ENCODE data around the gene EIF3A.

Gene EIF3A

DNA sequence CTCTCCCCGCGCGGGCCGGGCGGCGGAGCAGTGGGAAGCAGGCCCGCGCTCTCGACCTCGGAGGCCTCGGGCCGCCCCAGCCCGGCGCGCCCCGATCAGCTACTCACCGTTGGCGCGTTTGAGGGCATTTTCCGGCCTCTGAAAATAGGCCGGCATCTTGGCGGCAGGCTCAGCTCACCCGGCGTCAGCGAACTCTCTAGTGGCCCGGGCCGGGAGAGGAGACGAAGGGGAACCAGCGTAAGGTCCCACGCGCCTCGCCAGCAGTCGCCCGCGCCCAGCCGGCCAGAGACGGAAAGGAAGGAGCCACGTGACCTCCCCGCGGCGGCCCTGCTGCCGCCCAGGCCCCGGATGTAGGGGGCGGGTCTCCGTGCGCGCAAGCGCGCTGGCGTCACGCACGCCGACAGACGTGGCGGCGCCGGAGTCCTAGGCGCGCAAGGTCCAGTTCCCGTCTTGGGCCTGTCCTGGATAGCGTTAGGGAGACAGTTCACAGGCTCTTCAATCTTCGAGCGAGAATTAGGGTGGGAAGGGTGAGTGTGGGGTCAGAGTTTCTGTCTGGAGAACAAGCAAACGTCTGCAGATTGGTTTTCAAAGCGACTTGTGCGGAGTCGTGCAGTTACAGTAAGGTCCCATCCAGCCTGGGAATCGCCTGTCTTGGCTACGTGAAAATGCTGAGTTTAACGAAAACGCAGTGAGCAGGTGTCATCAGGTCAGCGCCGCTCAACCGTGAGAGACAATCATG lies at the start of gene EIF3A (continued):
- no peak; the same call in 1 of the 2 replicates for TF ChIP-seq ZFHX2 (tag by site-specific recombination; conservative IDR thresholded peaks at IDR 0.05)
- TF ChIP-seq ZNF311 (tag by site-specific recombination; IDR thresholded peaks at IDR 0.05; ENCODE audit: borderline replicate concordance), result no peak
- no peak for TF ChIP-seq ZNF707 (tag by site-specific recombination; IDR thresholded peaks at IDR 0.05)
- TF ChIP-seq HIC1 (tag by site-specific recombination; IDR thresholded peaks at IDR 0.05), result no peak
- no peak for TF ChIP-seq ZNF701 (tag by site-specific recombination; IDR thresholded peaks at IDR 0.05)
- no peak for TF ChIP-seq ZNF133 (tag by site-specific recombination; IDR thresholded peaks at IDR 0.05)
- no peak for TF ChIP-seq ZNF747 (tag by site-specific recombination; IDR thresholded peaks at IDR 0.05)
- TF ChIP-seq, protein P1, sequence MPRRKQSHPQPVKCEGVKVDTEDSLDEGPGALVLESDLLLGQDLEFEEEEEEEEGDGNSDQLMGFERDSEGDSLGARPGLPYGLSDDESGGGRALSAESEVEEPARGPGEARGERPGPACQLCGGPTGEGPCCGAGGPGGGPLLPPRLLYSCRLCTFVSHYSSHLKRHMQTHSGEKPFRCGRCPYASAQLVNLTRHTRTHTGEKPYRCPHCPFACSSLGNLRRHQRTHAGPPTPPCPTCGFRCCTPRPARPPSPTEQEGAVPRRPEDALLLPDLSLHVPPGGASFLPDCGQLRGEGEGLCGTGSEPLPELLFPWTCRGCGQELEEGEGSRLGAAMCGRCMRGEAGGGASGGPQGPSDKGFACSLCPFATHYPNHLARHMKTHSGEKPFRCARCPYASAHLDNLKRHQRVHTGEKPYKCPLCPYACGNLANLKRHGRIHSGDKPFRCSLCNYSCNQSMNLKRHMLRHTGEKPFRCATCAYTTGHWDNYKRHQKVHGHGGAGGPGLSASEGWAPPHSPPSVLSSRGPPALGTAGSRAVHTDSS (tag by site-specific recombination; IDR thresholded peaks at IDR 0.05), result no peak
- no peak for TF ChIP-seq ZNF654 (tag by site-specific recombination; IDR thresholded peaks at IDR 0.05; ENCODE audit: low read depth)
- no peak for TF ChIP-seq ZNF416 (tag by site-specific recombination; IDR thresholded peaks at IDR 0.05)
- TF ChIP-seq SP7 (tag by site-specific recombination; IDR thresholded peaks at IDR 0.05), result peak; percentile 69
- no peak for TF ChIP-seq ZNF677 (tag by site-specific recombination; IDR thresholded peaks at IDR 0.05)
- TF ChIP-seq ZNF548 (tag by site-specific recombination; IDR thresholded peaks at IDR 0.05), result no peak
- no peak for TF ChIP-seq ZNF366 (tag by site-specific recombination; conservative IDR thresholded peaks at IDR 0.05)
- TF ChIP-seq KLF10 (tag by site-specific recombination; IDR thresholded peaks at IDR 0.05), result peak; percentile 41; the same call in 1 of the 2 replicates
- TF ChIP-seq ZNF571 (tag by site-specific recombination; IDR thresholded peaks at IDR 0.05), result no peak
- TF ChIP-seq OVOL3 (tag by site-specific recombination; IDR thresholded peaks at IDR 0.05), result peak; percentile 63
- TF ChIP-seq ZNF292 (tag by site-specific recombination; IDR thresholded peaks at IDR 0.05; ENCODE audit: borderline replicate concordance, low read depth), result no peak
- TF ChIP-seq ZNF473 (tag by site-specific recombination; IDR thresholded peaks at IDR 0.05), result no peak
- no peak for TF ChIP-seq ZNF112 (tag by site-specific recombination; IDR thresholded peaks at IDR 0.05)
- TF ChIP-seq PRDM2 (tag by site-specific recombination; IDR thresholded peaks at IDR 0.05; ENCODE audit: borderline replicate concordance), result no peak
- no peak for TF ChIP-seq ZNF18 (tag by site-specific recombination; IDR thresholded peaks at IDR 0.05)
- TF ChIP-seq FEZF1 (tag by site-specific recombination; IDR thresholded peaks at IDR 0.05), result no peak
- TF ChIP-seq ZNF350 (tag by site-specific recombination; IDR thresholded peaks at IDR 0.05), result no peak
- no peak for TF ChIP-seq ZNF664 (tag by site-specific recombination; IDR thresholded peaks at IDR 0.05)
- peak; percentile 61 for TF ChIP-seq ZNF629 (tag by site-specific recombination; IDR thresholded peaks at IDR 0.05)
- no peak for TF ChIP-seq TCF7L2 (IDR thresholded peaks at IDR 0.05; ENCODE audit: borderline replicate concordance, low read depth, low read length)

Data from HEK293 (cell line).